H9 (cell line): ENCODE measurements around the gene PDLIM7. TPM values are rescaled to one million over a fixed set of nuclear protein-coding genes. Genes with fewer than 3 reads are reported as not detected.
A peak's percentile ranks its signal among the peaks of the same experiment; 100 is the strongest.

Experiments
- DNase-seq: peaks from one replicate; pipeline ENCODE4 v3.0.0-alpha.2; 2017
- H2AFZ ChIP-seq: one replicate; pipeline ENCODE4 v1.6.1; 2013; ENCODE audit warnings: mild to moderate bottlenecking, low read length, control low read depth, moderate library complexity
- H2AK5ac ChIP-seq: 2 replicates; pipeline ENCODE4 v1.6.1; 2013; ENCODE audit warnings: low read length, control low read depth, mixed read lengths; ENCODE audit not compliant: insufficient read length
- H2BK120ac ChIP-seq: one replicate; pipeline ENCODE4 v1.6.1; 2013; ENCODE audit warnings: low read depth, mild to moderate bottlenecking, low read length, control low read depth, inconsistent platforms; ENCODE audit not compliant: poor library complexity, severe bottlenecking
- H2BK12ac ChIP-seq: 2 replicates; pipeline ENCODE4 v1.6.1; 2013; ENCODE audit warnings: low read length, control low read depth, mixed read lengths, low read depth; ENCODE audit not compliant: insufficient read length
- H2BK15ac ChIP-seq: 2 replicates; pipeline ENCODE4 v1.6.1; 2013; ENCODE audit warnings: low read depth, low read length, control low read depth
- H2BK20ac ChIP-seq: one replicate; pipeline ENCODE4 v1.6.1; 2013; ENCODE audit warnings: low read depth, mild to moderate bottlenecking, low read length, control low read depth, inconsistent platforms; ENCODE audit not compliant: poor library complexity, severe bottlenecking
- H2BK5ac ChIP-seq: 2 replicates; pipeline ENCODE4 v1.6.1; 2013; ENCODE audit warnings: low read length, control low read depth, mixed read lengths; ENCODE audit not compliant: insufficient read length
- H3K14ac ChIP-seq: 2 replicates; pipeline ENCODE4 v1.6.1; 2013; ENCODE audit warnings: low read length, control low read depth; ENCODE audit not compliant: insufficient read depth
- H3K18ac ChIP-seq: 2 replicates; pipeline ENCODE4 v1.6.1; 2013; ENCODE audit warnings: low read depth, mild to moderate bottlenecking, mixed read lengths, low read length, control low read depth; ENCODE audit not compliant: insufficient read length
- H3K23ac ChIP-seq: 2 replicates; pipeline ENCODE4 v1.6.1; 2013; ENCODE audit warnings: low read length, control low read depth, mixed read lengths, low read depth; ENCODE audit not compliant: insufficient read length
- H3K23me2 ChIP-seq: 2 replicates; pipeline ENCODE4 v1.6.1; 2013; ENCODE audit warnings: low read depth, mild to moderate bottlenecking, mixed read lengths, low read length, control low read depth; ENCODE audit not compliant: insufficient read length, poor library complexity, severe bottlenecking
- H3K27ac ChIP-seq: 2 replicates; pipeline ENCODE4 v1.5.1; 2013; ENCODE audit warnings: low read length, control low read depth, mixed read lengths, low read depth; ENCODE audit not compliant: insufficient read length
- H3K27me3 ChIP-seq: 2 replicates; pipeline ENCODE4 v1.6.1; 2013; ENCODE audit warnings: low read length, control low read depth, inconsistent platforms; ENCODE audit not compliant: insufficient read depth
- H3K4ac ChIP-seq: 2 replicates; pipeline ENCODE4 v1.6.1; 2013; ENCODE audit warnings: low read depth, mild to moderate bottlenecking, control low read depth, inconsistent platforms, low read length, moderate library complexity
- H3K4me1 ChIP-seq: 2 replicates; pipeline ENCODE4 v1.6.1; 2013; ENCODE audit warnings: low read length, control low read depth, inconsistent platforms; ENCODE audit not compliant: insufficient read depth
- H3K4me2 ChIP-seq: 2 replicates; pipeline ENCODE4 v1.6.1; 2013; ENCODE audit warnings: low read length, control low read depth, mixed read lengths; ENCODE audit not compliant: insufficient read length, insufficient read depth
- H3K56ac ChIP-seq: 2 replicates; pipeline ENCODE4 v1.6.1; 2013; ENCODE audit warnings: low read depth, mild to moderate bottlenecking, mixed read lengths, low read length, control low read depth; ENCODE audit not compliant: insufficient read length
- H3K79me1 ChIP-seq: 2 replicates; pipeline ENCODE4 v1.6.1; 2013; ENCODE audit warnings: low read depth, mild to moderate bottlenecking, moderate library complexity, low read length, control low read depth, inconsistent platforms; ENCODE audit not compliant: insufficient read depth, poor library complexity, severe bottlenecking
- H3K79me2 ChIP-seq: 2 replicates; pipeline ENCODE4 v1.6.1; 2013; ENCODE audit warnings: low read length, control low read depth, inconsistent platforms; ENCODE audit not compliant: insufficient read depth
- H3K9ac ChIP-seq: 2 replicates; pipeline ENCODE4 v1.6.1; 2013; ENCODE audit warnings: low read length, control low read depth, mixed read lengths; ENCODE audit not compliant: insufficient read length; ENCODE audit errors: extremely low read depth
- H3K9me3 ChIP-seq: one replicate; pipeline ENCODE4 v1.6.1; 2013; ENCODE audit warnings: low read depth, low read length, inconsistent platforms; ENCODE audit not compliant: control insufficient read depth
- H3T11ph ChIP-seq: one replicate; pipeline ENCODE4 v1.6.1; 2013; ENCODE audit warnings: mild to moderate bottlenecking, low read length, control low read depth, inconsistent platforms
- H4K20me1 ChIP-seq: one replicate; pipeline ENCODE4 v1.6.1; 2013; ENCODE audit not compliant: control insufficient read depth, insufficient read length, insufficient read depth
- H4K5ac ChIP-seq: 2 replicates; pipeline ENCODE4 v1.6.1; 2013; ENCODE audit warnings: low read depth, mild to moderate bottlenecking, mixed read lengths, low read length, control low read depth; ENCODE audit not compliant: insufficient read length
- H4K8ac ChIP-seq: replicated peaks from 2 replicates; pipeline ENCODE4 v1.6.1; 2013; ENCODE audit warnings: low read length, control low read depth, mixed read lengths, low read depth; ENCODE audit not compliant: insufficient read length
- H4K91ac ChIP-seq: 2 replicates; pipeline ENCODE4 v1.6.1; 2013; ENCODE audit warnings: low read depth, mild to moderate bottlenecking, moderate library complexity, mixed read lengths, low read length, control low read depth; ENCODE audit not compliant: insufficient read length
- H3K27ac Mint-ChIP-seq, 3 experiments: 2 replicates in 2 of 3; 3 replicates in 1 of 3; pipeline ENCODE4 v1.8.0; 2020 to 2021; ENCODE audit warnings: mixed read lengths in 3 of 3, mild to moderate bottlenecking in 1 of 3, moderate library complexity in 1 of 3
- H3K27me3 Mint-ChIP-seq: 2 replicates; pipeline ENCODE4 v1.8.0; 2021; ENCODE audit warnings: low read depth, mild to moderate bottlenecking, moderate library complexity, mixed read lengths
- H3K36me3 Mint-ChIP-seq, 3 experiments: 2 replicates in 2 of 3; 3 replicates in 1 of 3; pipeline ENCODE4 v1.8.0; 2020 to 2021; ENCODE audit warnings: low read depth in 3 of 3, mixed read lengths in 3 of 3; ENCODE audit not compliant: insufficient read depth in 1 of 3
- H3K4me1 Mint-ChIP-seq, 2 experiments: 2 replicates each; pipeline ENCODE4 v1.8.0; 2020; ENCODE audit warnings: mixed read lengths in 2 of 2
- H3K4me3 Mint-ChIP-seq, 2 experiments: 2 replicates in 1 of 2; 3 replicates in 1 of 2; pipeline ENCODE4 v1.8.0; 2020 to 2021; ENCODE audit warnings: mild to moderate bottlenecking in 2 of 2, mixed read lengths in 2 of 2, moderate library complexity in 1 of 2
- H3K9me3 Mint-ChIP-seq, 2 experiments: 2 replicates in 1 of 2; 3 replicates in 1 of 2; pipeline ENCODE4 v1.8.0; 2020; ENCODE audit warnings: mild to moderate bottlenecking in 2 of 2, mixed read lengths in 2 of 2, moderate library complexity in 1 of 2
- WGBS: extraction: QIAGEN DNeasy Blood & Tissue Kit; methylation state at CpG from one replicate; pipeline ENCODE4 v1.1.7; 2013; ENCODE audit warnings: missing lambda C conversion rate, low lambda C conversion rate, mixed read lengths; ENCODE audit not compliant: insufficient read length; ENCODE audit errors: extremely low coverage; 5-methylcytosine and 5-hydroxymethylcytosine counted together
- total RNA-seq: library from RNA; stranded (reverse); gene quantifications from 2 replicates; pipeline ENCODE4 v1.2.1, GENCODE V29; 2021
- TF ChIP-seq, protein P1 (sequence below): fragments of 200-600 bp; sonication (generic); conservative IDR thresholded peaks from 3 replicates; pipeline ENCODE4 v1.8.0; 2021; ENCODE audit warnings: antibody characterized with exemption, mild to moderate bottlenecking

Gene PDLIM7
- total RNA-seq, 1 experiment from 2014 or later: 137 TPM

DNA sequence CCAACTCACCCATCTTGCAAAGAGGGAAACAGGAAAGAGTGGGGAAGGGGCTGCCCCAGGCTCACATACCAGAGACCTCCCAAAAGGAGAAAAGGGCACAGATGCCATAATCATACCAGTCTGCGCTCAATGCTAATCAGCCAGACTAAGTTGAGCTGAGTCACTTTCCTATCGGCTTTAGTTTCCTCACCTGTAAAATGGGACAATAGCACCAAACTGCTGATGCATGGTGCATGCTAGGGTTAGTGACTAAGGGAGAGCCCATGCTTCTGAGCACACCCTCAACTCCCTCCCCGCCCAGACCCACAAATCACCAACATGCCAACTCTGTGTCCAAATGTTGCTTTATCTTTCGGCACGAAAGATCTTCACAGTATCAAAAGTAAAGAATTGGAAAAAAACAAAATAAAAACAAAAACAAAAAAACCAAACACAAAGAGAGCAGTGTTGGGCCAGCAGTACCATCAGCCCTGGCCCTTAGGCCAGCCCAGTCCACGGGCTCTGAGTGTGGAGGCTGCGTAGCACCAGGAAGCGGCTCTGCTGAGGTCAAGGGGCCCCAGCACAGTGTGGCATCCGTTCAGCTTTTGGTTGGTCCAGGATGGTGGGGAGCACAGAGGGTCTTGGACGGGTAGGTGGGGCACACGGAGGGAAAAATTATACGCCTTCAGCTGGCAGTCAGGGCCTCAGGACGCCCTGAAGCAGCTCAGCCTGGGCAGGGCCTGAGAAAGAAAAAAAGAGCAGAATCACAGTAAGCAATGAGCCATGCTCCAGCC, 22.2 kb upstream of the PDLIM7 start:
- Histone ChIP-seq H4K8ac (no peak overlapping the region), H3K23me2 (peaks cover 4% of the 10 kb centered on the region), H2BK5ac (no peak overlapping the region), H2BK120ac (no peak overlapping the region), H4K5ac (no peak overlapping the region), H4K91ac (no peak overlapping the region), H3K18ac (no peak overlapping the region), H3K27me3 (no peaks in the 10 kb centered on the region), H3K9ac (no peak overlapping the region), H3K4me1 (no peaks in the 10 kb centered on the region), H3K9me3 (no peaks in the 10 kb centered on the region), H3K4ac (no peak overlapping the region), H3K56ac (no peak overlapping the region), H3K79me2 (peaks cover 5% of the 10 kb centered on the region; the same call in 1 of the 2 replicates), H3K23ac (no peak overlapping the region), H3K14ac (no peak overlapping the region), H3K79me1 (peaks cover 6% of the 10 kb centered on the region), H2BK12ac (no peak overlapping the region), H3K4me2 (no peak overlapping the region), H2BK15ac (no peak overlapping the region), H3T11ph (no peak overlapping the region), H2AK5ac (no peak overlapping the region), H2BK20ac (no peak overlapping the region), H2AFZ (no peak overlapping the region), H3K27ac (no peak overlapping the region), H4K20me1 (no peaks in the 10 kb centered on the region)
- peaks cover 34 to 61% (median 56%) of the 10 kb centered on the region in 3 experiments for H3K36me3 Mint-ChIP-seq
- DNase-seq: no peak
- peak overlapping the region; percentile 17 to 31; a peak in 3 of 5 replicates for H3K4me3 Mint-ChIP-seq
- TF ChIP-seq, protein P1, sequence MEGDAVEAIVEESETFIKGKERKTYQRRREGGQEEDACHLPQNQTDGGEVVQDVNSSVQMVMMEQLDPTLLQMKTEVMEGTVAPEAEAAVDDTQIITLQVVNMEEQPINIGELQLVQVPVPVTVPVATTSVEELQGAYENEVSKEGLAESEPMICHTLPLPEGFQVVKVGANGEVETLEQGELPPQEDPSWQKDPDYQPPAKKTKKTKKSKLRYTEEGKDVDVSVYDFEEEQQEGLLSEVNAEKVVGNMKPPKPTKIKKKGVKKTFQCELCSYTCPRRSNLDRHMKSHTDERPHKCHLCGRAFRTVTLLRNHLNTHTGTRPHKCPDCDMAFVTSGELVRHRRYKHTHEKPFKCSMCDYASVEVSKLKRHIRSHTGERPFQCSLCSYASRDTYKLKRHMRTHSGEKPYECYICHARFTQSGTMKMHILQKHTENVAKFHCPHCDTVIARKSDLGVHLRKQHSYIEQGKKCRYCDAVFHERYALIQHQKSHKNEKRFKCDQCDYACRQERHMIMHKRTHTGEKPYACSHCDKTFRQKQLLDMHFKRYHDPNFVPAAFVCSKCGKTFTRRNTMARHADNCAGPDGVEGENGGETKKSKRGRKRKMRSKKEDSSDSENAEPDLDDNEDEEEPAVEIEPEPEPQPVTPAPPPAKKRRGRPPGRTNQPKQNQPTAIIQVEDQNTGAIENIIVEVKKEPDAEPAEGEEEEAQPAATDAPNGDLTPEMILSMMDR: no peak
- peak overlapping the region in 1 of 3 experiments; percentile 32; a peak in 2 of 7 replicates for H3K27ac Mint-ChIP-seq
- H3K9me3 Mint-ChIP-seq: peaks cover 0 to 3% of the 10 kb centered on the region in 2 experiments; a peak in 1 of 5 replicates
- H3K4me1 Mint-ChIP-seq: peaks cover 11 to 18% of the 10 kb centered on the region in 2 experiments
- H3K27me3 Mint-ChIP-seq: peaks cover 3% of the 10 kb centered on the region; the same call in 1 of the 2 replicates
- WGBS: no CpG with 5 or more reads among the region's 13 CpGs
